ENCODE measurements around the gene PPIF. TPM values are rescaled to one million over a fixed set of nuclear protein-coding genes. Genes with fewer than 3 reads are reported as not detected.

Gene PPIF
- total and polyA plus RNA-seq, 2 of the 13 experiments (the other 11 are each of a cell fraction or from before 2014, with no cell fraction given), result 147 to 157 TPM

DNA sequence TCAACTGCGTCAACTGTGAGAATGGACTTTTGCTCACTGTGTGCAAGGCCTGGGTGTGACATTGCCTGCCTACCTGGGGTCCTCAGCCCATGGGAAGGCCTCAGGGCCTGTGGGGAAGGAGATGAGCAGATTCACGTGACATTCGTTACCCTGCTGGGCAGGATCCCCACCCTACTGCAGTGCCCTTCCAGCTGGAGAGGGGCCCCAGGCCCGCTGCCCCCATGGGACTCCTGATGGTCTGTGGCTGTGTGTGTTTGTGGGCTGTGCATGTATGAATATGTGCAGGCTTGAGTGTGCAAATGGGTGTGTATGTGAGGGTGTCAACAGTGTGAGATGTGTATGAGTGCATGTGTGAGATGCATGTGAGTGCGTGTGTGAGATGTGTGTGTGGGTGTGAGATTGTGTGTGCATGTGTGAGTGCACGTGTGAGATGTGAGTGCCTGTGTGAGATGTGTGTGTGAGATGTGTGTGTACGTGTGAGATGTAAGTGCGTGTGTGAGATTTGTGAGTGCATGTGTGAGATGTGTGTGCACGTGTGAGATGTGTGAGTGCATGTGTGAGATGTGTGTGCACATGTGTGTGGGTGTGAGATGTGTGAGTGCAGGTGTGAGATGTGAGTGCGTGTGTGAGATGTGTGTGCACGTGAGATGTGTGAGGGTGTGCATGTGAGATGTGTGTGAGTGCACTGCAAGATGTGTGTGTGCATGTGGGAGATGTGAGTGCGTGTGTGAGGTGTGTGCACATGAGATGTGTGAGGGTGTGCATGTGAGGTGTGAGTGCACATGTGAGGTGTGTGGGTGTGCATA, 29.7 kb downstream of the PPIF start (continued):
- TF ChIP-seq, protein P1, sequence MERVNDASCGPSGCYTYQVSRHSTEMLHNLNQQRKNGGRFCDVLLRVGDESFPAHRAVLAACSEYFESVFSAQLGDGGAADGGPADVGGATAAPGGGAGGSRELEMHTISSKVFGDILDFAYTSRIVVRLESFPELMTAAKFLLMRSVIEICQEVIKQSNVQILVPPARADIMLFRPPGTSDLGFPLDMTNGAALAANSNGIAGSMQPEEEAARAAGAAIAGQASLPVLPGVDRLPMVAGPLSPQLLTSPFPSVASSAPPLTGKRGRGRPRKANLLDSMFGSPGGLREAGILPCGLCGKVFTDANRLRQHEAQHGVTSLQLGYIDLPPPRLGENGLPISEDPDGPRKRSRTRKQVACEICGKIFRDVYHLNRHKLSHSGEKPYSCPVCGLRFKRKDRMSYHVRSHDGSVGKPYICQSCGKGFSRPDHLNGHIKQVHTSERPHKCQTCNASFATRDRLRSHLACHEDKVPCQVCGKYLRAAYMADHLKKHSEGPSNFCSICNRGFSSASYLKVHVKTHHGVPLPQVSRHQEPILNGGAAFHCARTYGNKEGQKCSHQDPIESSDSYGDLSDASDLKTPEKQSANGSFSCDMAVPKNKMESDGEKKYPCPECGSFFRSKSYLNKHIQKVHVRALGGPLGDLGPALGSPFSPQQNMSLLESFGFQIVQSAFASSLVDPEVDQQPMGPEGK (CRISPR knock-in tag; IDR thresholded peaks at IDR 0.05), result no peak
- TF ChIP-seq CCAR2 (optimal IDR thresholded peaks at IDR 0.05; ENCODE audit: low read depth, low read length) (no peak), HIC2 (CRISPR knock-in tag; IDR thresholded peaks at IDR 0.05; ENCODE audit: low read depth) (no peak), SOX13 (IDR thresholded peaks at IDR 0.05) (no peak), SOX13 (CRISPR knock-in tag; conservative IDR thresholded peaks at IDR 0.05 in 1 of 2, IDR thresholded peaks at IDR 0.05 in 1 of 2) (no peak), HNRNPL (IDR thresholded peaks at IDR 0.05; ENCODE audit: low read depth, low read length) (no peak), SALL1 (CRISPR knock-in tag; IDR thresholded peaks at IDR 0.05) (no peak), NBN (conservative IDR thresholded peaks at IDR 0.05) (0 out of 2 replicates have a peak, but pooled peaks have one; percentile 26), CENPT (CRISPR knock-in tag; IDR thresholded peaks at IDR 0.05; ENCODE audit: low read depth) (no peak), HCFC1 (IDR thresholded peaks at IDR 0.05; ENCODE audit: low read depth, low read length) (no peak), ARNT (IDR thresholded peaks at IDR 0.05) (peak; percentile 81; the same call in 1 of the 2 replicates), PHF5A (CRISPR knock-in tag; IDR thresholded peaks at IDR 0.05; ENCODE audit: low read depth, unreplicated experiment) (no peak), ZNF281 (CRISPR knock-in tag; IDR thresholded peaks at IDR 0.05; ENCODE audit: borderline replicate concordance) (no peak)
- TF ChIP-seq, protein P2, sequence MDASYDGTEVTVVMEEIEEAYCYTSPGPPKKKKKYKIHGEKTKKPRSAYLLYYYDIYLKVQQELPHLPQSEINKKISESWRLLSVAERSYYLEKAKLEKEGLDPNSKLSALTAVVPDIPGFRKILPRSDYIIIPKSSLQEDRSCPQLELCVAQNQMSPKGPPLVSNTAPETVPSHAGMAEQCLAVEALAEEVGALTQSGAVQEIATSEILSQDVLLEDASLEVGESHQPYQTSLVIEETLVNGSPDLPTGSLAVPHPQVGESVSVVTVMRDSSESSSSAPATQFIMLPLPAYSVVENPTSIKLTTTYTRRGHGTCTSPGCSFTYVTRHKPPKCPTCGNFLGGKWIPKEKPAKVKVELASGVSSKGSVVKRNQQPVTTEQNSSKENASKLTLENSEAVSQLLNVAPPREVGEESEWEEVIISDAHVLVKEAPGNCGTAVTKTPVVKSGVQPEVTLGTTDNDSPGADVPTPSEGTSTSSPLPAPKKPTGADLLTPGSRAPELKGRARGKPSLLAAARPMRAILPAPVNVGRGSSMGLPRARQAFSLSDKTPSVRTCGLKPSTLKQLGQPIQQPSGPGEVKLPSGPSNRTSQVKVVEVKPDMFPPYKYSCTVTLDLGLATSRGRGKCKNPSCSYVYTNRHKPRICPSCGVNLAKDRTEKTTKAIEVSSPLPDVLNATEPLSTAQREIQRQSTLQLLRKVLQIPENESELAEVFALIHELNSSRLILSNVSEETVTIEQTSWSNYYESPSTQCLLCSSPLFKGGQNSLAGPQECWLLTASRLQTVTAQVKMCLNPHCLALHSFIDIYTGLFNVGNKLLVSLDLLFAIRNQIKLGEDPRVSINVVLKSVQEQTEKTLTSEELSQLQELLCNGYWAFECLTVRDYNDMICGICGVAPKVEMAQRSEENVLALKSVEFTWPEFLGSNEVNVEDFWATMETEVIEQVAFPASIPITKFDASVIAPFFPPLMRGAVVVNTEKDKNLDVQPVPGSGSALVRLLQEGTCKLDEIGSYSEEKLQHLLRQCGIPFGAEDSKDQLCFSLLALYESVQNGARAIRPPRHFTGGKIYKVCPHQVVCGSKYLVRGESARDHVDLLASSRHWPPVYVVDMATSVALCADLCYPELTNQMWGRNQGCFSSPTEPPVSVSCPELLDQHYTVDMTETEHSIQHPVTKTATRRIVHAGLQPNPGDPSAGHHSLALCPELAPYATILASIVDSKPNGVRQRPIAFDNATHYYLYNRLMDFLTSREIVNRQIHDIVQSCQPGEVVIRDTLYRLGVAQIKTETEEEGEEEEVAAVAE (CRISPR knock-in tag; IDR thresholded peaks at IDR 0.05; ENCODE audit: borderline replicate concordance), result no peak
- TF ChIP-seq, protein P3, sequence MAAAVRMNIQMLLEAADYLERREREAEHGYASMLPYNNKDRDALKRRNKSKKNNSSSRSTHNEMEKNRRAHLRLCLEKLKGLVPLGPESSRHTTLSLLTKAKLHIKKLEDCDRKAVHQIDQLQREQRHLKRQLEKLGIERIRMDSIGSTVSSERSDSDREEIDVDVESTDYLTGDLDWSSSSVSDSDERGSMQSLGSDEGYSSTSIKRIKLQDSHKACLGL (CRISPR knock-in tag; IDR thresholded peaks at IDR 0.05), result no peak

Data from HepG2 (cell line).